CD4-positive, alpha-beta T cell treated with Interleukin-12 subunit alpha and Interleukin-12 subunit beta, for 1 hour (primary cell): Measurements from ENCODE around the gene SNRPA1.

Source experiments
- DNase-seq: peaks from one replicate; pipeline ENCODE4 v3.0.0-alpha.2; 2020

Gene SNRPA1

GRCh38 chr15:101318147-101318819 lies 23.2 kb upstream of the SNRPA1 start:
- DNase-seq: no peak

- no peak for DNase-seq
Observed at GRCh38 chr15:101317336-101317872, 22.4 kb upstream of the SNRPA1 start.

DNA sequence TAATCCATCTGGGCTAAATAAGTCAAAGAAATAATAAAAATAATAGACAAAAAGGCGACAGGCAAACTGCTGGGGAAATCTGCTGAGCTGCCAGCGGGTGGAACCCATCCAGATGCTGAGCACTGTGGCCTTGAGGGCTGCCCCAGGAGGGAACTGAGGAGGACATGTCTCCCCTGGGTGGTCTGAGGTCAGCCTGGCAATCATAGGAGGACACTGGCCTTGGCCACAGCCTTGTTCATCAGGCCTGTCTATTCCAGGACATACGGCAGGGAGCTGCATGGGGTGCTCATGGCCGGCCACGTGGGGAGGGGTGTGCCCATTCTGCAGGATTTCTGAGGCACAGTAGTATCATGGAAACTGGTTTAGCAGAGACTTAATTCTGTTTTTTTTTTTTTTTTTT lies 21.5 kb upstream of the SNRPA1 start:
- no peak for DNase-seq

DNA sequence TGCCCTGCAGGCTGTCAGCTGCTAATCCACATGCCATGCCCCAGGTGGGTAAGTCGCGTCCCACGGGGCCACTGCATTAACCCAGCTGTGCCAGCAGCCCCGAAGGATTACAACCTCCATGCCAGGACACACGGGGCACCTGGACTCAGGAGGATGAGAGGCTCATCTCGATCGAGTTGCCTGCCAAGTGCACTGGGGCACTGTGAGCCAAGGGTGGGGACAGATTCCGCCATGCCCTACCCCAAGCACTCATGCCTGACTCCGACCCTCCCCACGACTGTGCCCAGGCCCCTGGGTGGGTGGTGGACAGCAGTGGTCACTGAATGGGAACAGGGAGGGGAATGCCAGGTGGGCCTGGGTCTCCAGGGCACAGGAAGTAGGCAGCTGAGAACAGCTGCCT lies 20.7 kb upstream of the SNRPA1 start:
- no peak for DNase-seq

- DNase-seq: no peak
Observed at GRCh38 chr15:101314336-101315125, 19.5 kb upstream of the SNRPA1 start.

GRCh38 chr15:101313041-101313761 lies 18.2 kb upstream of the SNRPA1 start:
- no peak for DNase-seq

DNA sequence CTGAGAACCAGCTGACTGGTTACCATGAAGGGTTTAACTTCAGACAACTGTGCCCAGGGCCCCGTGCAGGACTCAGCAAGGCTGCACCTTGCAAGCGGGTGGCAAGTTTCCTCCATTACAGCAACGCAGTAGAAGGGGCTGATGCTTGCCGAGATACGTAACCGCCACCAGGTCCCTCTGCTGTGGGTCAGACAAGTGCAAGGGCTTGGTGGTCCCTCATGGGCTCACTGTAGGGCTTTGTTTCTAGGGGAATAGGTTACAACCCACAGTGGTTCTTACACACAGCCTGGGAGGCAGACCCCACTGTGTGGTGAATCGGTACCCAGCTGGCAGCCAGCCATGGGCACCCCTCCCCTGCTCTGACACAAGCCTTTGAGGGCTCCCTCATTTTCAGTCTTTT lies 15.5 kb upstream of the SNRPA1 start:
- DNase-seq: no peak

DNA sequence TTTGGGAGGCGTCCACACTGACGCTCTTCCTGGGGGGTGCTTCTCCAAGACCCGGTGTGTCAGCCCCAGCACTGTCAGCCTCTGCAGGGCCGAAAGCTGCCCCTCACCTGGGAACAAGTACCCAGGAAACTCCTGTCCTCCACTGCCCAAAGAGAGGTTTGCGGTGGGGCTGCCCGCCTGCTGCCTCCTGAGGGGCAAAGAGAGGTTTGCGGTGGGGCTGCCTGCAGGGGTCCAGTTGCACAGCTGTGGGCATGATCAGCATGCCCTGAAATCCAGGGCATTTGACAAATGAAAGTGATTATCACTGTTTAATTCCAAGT lies 15.1 kb upstream of the SNRPA1 start:
- DNase-seq: no peak

DNA sequence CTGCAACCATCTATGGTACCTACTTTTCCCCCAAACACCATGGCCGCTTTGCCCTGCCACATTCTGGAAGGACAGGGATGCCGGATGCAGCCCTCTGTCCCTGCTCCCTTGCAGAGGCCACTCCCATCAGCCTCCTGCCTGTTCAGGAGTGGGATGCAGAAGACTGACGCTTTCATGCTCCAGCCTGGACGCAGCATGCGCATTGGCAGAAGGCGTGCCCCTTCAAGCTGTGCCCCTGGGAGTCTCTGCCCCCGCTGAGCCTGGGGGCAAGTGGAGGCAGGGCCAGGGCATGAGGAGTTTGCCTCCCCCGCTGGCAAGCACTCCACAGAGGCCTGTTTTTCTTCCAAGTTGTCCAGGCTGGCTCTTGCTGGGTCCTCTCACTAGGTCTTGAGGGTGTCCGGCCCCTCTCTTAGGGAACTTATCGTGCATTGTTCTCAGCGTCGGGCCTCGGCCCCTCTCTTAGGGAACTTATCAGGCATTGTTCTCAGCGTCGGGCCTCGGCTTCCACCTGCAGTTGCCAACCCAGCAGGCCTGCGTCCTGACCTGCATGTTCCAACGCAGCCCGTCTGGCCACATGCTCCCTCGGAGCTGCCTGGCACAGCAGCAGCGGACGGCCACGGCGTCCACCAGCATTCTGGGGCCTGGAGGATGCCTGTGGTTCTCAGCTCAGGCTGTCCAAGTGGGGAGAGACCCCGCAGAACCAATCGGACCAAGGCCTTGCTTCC lies 14.6 kb upstream of the SNRPA1 start:
- no peak for DNase-seq

DNA sequence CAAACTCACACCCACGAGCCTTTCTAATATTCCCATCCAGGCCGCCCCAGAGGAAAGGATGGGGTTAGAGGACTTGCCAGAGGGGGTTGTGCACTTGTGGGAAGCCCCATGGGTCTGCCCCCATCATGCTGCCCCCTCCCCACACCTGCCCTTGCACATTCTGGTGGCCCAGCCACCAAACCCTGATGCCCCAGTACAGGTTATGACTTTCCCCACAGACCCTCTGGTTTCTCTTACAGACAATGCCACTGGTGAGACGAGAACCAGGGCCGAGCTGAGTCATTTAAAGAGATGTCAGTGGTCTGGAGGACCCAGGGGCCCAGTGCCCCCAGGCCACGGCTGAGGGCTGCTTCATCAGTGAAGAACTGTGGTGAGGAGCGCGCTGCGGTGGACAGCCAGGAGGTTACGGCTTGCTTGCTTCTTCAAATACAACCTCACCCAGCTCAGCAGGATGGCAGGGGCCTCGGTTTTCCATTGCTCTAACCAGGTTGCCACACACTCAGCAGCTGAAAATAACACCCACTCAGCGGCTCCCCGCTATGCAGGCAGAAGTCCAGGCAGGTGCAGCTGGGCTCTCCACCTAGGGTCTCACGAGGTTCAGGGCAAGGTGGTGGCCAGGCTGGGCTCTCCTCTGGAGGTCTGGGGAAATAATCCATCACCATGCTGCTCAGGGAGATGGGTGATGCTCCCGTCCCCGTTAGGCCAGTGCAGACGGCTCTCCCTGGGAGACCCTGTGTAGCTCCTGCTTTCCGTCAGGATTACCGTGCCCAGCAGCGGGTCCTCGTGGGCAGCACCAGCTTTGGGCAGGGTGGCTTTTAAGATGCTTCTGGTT lies 13.8 kb upstream of the SNRPA1 start:
- DNase-seq: no peak

- no peak for DNase-seq
Observed at GRCh38 chr15:101307897-101308603, 13.0 kb upstream of the SNRPA1 start.

- DNase-seq: no peak
Observed at GRCh38 chr15:101307048-101307896, 12.2 kb upstream of the SNRPA1 start.

GRCh38 chr15:101306341-101307047 lies 11.4 kb upstream of the SNRPA1 start:
- no peak for DNase-seq

GRCh38 chr15:101305820-101306255 lies 10.8 kb upstream of the SNRPA1 start:
- DNase-seq: no peak

- no peak for DNase-seq
Observed at GRCh38 chr15:101303408-101303807, 8.4 kb upstream of the SNRPA1 start.

DNA sequence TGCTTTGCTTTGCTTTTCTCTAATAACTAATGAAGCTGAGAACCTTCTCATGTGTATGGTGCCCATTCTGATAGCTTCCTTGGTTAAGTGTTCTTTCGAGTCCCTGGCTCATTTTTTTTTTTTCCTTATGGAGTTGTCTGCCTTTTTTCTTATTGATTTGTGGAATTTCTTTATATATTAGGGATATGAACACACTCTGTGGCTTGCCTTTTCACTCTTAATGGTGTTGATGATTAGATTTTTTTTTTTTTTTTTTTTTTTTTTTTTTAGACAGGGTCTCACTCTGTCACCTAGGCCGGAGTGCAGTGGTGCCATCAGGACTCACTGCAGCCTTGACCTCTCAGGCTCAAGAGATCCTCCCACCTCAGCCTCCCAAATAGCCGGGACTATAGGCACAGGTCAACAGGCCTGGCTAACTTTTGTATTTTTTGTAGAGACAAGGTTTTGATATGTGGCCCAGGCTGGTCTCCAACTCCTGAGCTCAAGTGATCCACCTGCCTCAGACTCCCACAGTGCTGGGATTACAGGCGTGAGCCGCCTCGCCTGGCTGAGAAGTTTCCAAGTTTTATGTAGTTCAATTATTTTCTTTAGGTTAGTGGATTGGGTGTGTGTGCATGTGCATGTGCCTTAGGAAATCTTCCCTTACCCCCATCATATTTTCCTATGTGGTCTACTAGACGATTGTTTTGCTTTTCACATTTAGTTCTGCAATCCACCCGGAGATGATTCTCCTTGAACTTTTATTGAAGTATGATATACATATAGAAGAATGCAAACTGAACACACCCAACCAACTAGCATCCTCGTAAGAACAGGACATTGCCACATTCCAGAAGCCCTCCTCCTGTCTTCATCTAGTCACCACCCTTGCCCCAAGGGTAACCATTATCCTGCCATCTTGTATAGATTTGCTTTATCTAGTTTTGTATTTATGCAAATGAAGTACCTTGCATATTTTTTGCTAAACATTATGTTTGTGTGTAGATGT lies 1.7 kb upstream of the SNRPA1 start:
- DNase-seq: no peak

DNA sequence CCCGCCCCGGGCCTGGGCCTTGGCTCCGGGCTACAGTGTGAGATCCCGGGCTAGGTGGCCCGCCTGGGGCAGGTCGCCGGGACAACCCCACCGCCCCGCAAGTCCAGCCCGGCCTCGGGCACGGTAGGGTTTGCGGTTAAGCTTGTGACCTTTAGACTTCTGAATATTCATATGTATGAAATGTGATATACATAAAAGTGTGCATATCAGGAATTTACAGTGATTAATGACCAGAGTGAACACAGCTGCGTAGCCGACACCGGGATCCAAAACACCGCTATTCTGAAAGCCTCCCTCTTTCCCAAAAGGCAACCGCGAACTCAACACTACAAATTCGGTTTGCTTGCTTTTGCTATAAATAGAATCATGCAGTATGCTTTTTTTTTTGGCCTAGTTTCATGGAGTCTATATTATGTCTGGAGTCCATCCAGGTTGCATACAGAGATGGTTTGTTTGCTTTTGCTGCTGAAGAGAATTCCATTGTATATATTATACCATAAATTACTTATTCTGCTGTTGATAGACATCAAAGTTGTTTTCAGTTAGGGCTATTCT lies 636 bp upstream of the SNRPA1 start:
- DNase-seq: no peak

DNA sequence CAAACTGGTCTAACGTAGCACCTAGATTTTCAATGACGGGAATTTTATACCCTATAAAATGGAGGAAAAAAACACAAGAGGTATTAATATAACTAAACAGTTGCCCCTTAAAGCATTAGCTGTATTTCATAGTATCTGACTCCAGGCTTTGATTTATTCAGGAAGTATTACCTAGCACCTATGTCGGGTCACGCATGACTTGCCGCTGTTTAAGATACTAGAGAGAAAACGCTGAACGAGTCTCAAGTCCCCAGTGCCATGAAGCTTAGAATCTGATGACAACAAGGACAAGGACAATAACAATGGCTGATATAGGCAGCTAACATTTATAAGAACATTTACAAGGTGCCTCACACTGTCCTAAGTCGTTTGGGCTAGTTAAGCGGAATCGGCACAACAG lies 1.9 kb downstream of the SNRPA1 start:
- peak; percentile 20 for DNase-seq
